Pancreas (tissue), 10 donors: ENCODE data around the gene RAB34. TPM values are rescaled to one million over a fixed set of nuclear protein-coding genes. Genes with fewer than 3 reads are reported as not detected.

ENCODE experiments used
- ATAC-seq, 4 donors: fragments of 200-7000 bp; cut with Tn5 transposase; one replicate each; pipeline versions ENCODE4 v1.8.0 to v1.9.1; 2020; ENCODE audit warnings: mild to moderate bottlenecking in 4 of 4, moderate library complexity in 4 of 4
- DNase-seq, 6 donors: peaks; one replicate each; pipeline ENCODE4 v3.0.0-alpha.2; 2020
- FAIRE-seq: peaks from 2 replicates; lab custom pipeline; 2012; peaks lifted over from hg19 to GRCh38; lab: Jason Lieb, UNC
- H3K27ac ChIP-seq, 4 donors: fragments of 200-600 bp; sonication (generic); 1 replicate in 3 of 4; 2 replicates in 1 of 4; pipeline versions ENCODE4 v1.5.0 to v1.8.0; 2020
- H3K27me3 ChIP-seq, 4 donors: fragments of 200-600 bp; one replicate each; pipeline ENCODE4 v1.8.0; 2021
- H3K36me3 ChIP-seq, 3 donors: fragments of 200-600 bp; sonication (generic) in 1 of 3; one replicate each; pipeline versions ENCODE4 v1.5.0 to v1.8.0; 2020 to 2021
- H3K4me1 ChIP-seq, 3 donors: fragments of 200-600 bp; one replicate each; pipeline ENCODE4 v1.8.0; 2021
- H3K4me3 ChIP-seq, 4 donors: fragments of 200-600 bp; sonication (generic) in 2 of 4; one replicate each; pipeline versions ENCODE4 v1.5.0 to v1.8.0; 2020 to 2021
- H3K9me3 ChIP-seq, 4 donors: fragments of 200-600 bp; one replicate each; pipeline ENCODE4 v1.8.0; 2021
- CTCF ChIP-seq, 4 donors: fragments of 200-600 bp; sonication (generic) in 3 of 4; IDR thresholded peaks; one replicate each; pipeline versions ENCODE4 v1.5.0 to v1.8.0; 2021; ENCODE audit warnings: antibody characterized with exemption in 4 of 4
- WGBS, 2 donors: extraction: QIAGEN DNeasy Blood & Tissue Kit; methylation state at CpG; one replicate each; pipeline ENCODE4 v1.1.7; 2013; 5-methylcytosine and 5-hydroxymethylcytosine counted together
- intact Hi-C, 3 donors: fragments of 100-400 bp; cut with DNase I; formaldehyde crosslinking; loops; one replicate each; pipeline versions ENCODE4 v1.11.1 to v1.14.2; 2022
- polyA plus RNA-seq, 2 donors: library from polyadenylated mRNA; stranded (reverse); fragments of 200-250 nt; gene quantifications; one replicate each; pipeline ENCODE4 v1.2.3, GENCODE V29; 2013
- total RNA-seq, 6 donors: library from RNA; stranded (reverse); fragmentation: NEBNext Ultra II Directional in 4 of 6; extraction: Animal tissue kit (Norgen Biotek cat#: 25700) in 4 of 6; gene quantifications; one replicate each; pipeline versions ENCODE4 v1.2.1 to v1.2.4, GENCODE V29; 2021 to 2023
- donor health status: healthy with polysubstance abuse.
- donor health status: DM: no; HTN: no; CAD: no; lungs with moderate emphysema.
- donor health status: DM: no; HTN: no; CAD: no.
- donor health status: control.
- donor health status: control.
- donor health status: Bipolar disorder and iron deficiency.
- donor health status: DM: yes; HTN: yes; CAD: no.
- donor health status: DM: no; HTN: no; CAD: no.
- donor health status: DM: no; HTN: no; CAD: no.
- donor health status: DM: yes; HTN: yes; CAD: no.

The RAB34 gene
- total and polyA plus RNA-seq, 8 donors, result 0.94 to 17.7 (median 7.1) TPM

- intact Hi-C loops, result no loop called here
- ATAC-seq (peak; percentile 60 to 75 (median 72)), DNase-seq (peak; percentile 75 to 91 (median 82)), FAIRE-seq (no peak)
- 1% methylated on average over 52 to 70 of the region's 70 CpGs for WGBS, 2 donors
- Histone ChIP-seq H3K27ac (peak within 1 kb of the TSS; percentile 94 to 98 (median 96)), H3K4me3 (peak within 1 kb of the TSS; percentile 63 to 91 (median 78)), H3K27me3 (no peaks in the 10 kb centered on the region), H3K36me3 (peaks cover 0 to 9% (median 0%) of the 10 kb centered on the region in 3 donors), H3K9me3 (no peaks in the 10 kb centered on the region), H3K4me1 (peaks cover 25 to 31% (median 27%) of the 10 kb centered on the region in 3 donors)
- no peak for TF ChIP-seq CTCF (IDR thresholded peaks at IDR 0.05)
These were observed 25.8 kb upstream of the RAB34 start, which contains the start of gene TRAF4 for GRCh38 chr17:28743243-28744103. TSS of gene TRAF4 (plus strand) at chr17:28744011. CDS start at chr17:28744113, 102 bp downstream.

- H3K27ac ChIP-seq, result no peak overlapping the region
- H3K36me3 ChIP-seq, result no peaks in the 10 kb centered on the region
- no peaks in the 10 kb centered on the region for H3K27me3 ChIP-seq
- 80 to 87% methylated on average over 19 of the region's 19 CpGs for WGBS, 2 donors
- TF ChIP-seq CTCF (IDR thresholded peaks at IDR 0.05), result no peak
- ATAC-seq (no peak), DNase-seq (peak in 3 of 6 donors; percentile 19 to 42 (median 34)), FAIRE-seq (no peak)
- peaks cover 8 to 14% (median 9%) of the 10 kb centered on the region in 3 donors for H3K4me1 ChIP-seq
- intact Hi-C loops, result no loop called here
- no peaks in the 10 kb centered on the region for H3K9me3 ChIP-seq
- no peak overlapping the region for H3K4me3 ChIP-seq
These were observed 24.0 kb upstream of the RAB34 start for GRCh38 chr17:28741358-28742349.

GRCh38 chr17:28740406-28741357 is 23.0 kb upstream of the RAB34 start:
- FAIRE-seq (no peak), ATAC-seq (no peak), DNase-seq (peak in 3 of 6 donors; percentile 24 to 39 (median 38))
- intact Hi-C loops, result no loop called here
- Histone ChIP-seq H3K4me1 (peaks cover 0 to 4% (median under 1%) of the 10 kb centered on the region in 3 donors), H3K9me3 (no peaks in the 10 kb centered on the region), H3K27me3 (no peaks in the 10 kb centered on the region), H3K36me3 (no peaks in the 10 kb centered on the region), H3K27ac (no peak overlapping the region), H3K4me3 (no peak overlapping the region)
- TF ChIP-seq CTCF (IDR thresholded peaks at IDR 0.05), result no peak
- 81 to 85% methylated on average over 10 of the region's 10 CpGs for WGBS, 2 donors

GRCh38 chr17:28738680-28739384 is 21.2 kb upstream of the RAB34 start:
- peak in 1 of 6 donors; percentile 36 for DNase-seq
- H3K27me3 ChIP-seq, result no peaks in the 10 kb centered on the region
- no peak overlapping the region for H3K4me3 ChIP-seq
- no peaks in the 10 kb centered on the region for H3K9me3 ChIP-seq
- peaks cover 0 to 3% (median 0%) of the 10 kb centered on the region in 3 donors for H3K4me1 ChIP-seq
- no peak for FAIRE-seq
- intact Hi-C loops, result no loop called here
- H3K27ac ChIP-seq, result no peak overlapping the region
- ATAC-seq, result no peak
- WGBS, 2 donors, result 91 to 94% methylated on average over 10 of the region's 10 CpGs
- no peaks in the 10 kb centered on the region for H3K36me3 ChIP-seq
- TF ChIP-seq CTCF (IDR thresholded peaks at IDR 0.05), result no peak
